Trophoblast cell (in vitro differentiated cells and primary cell): Measurements from ENCODE around the gene LPCAT1.

Experiments
- DNase-seq, 2 donors: peaks; one replicate each; pipeline ENCODE4 v3.0.0-alpha.2; 2016
- H2AFZ ChIP-seq: 2 replicates; pipeline ENCODE4 v1.6.1; 2013; ENCODE audit warnings: low read length, moderate library complexity, mild to moderate bottlenecking; ENCODE audit not compliant: insufficient read depth, poor library complexity
- H2AK5ac ChIP-seq: 2 replicates; pipeline ENCODE4 v1.6.1; 2013; ENCODE audit warnings: mild to moderate bottlenecking, low read length
- H2BK120ac ChIP-seq: 2 replicates; pipeline ENCODE4 v1.6.1; 2013; ENCODE audit warnings: low read length, mild to moderate bottlenecking, moderate library complexity; ENCODE audit not compliant: insufficient read depth, poor library complexity
- H2BK12ac ChIP-seq: 2 replicates; pipeline ENCODE4 v1.6.1; 2013; ENCODE audit warnings: mild to moderate bottlenecking, low read length, moderate library complexity
- H2BK5ac ChIP-seq: 2 replicates; pipeline ENCODE4 v1.6.1; 2013; ENCODE audit warnings: low read length, low read depth, moderate library complexity, mild to moderate bottlenecking; ENCODE audit not compliant: poor library complexity
- H3K14ac ChIP-seq: 2 replicates; pipeline ENCODE4 v1.6.1; 2013; ENCODE audit warnings: mild to moderate bottlenecking, low read length
- H3K18ac ChIP-seq: 2 replicates; pipeline ENCODE4 v1.6.1; 2013; ENCODE audit warnings: mild to moderate bottlenecking, low read length
- H3K23ac ChIP-seq: 2 replicates; pipeline ENCODE4 v1.6.1; 2013; ENCODE audit warnings: low read length
- H3K27ac ChIP-seq: 2 replicates; pipeline ENCODE4 v1.5.1; 2013; ENCODE audit warnings: low read depth, mild to moderate bottlenecking, inconsistent platforms, low read length, moderate library complexity
- H3K27me3 ChIP-seq: 2 replicates; pipeline ENCODE4 v1.6.1; 2013; ENCODE audit warnings: inconsistent platforms, mild to moderate bottlenecking, low read length, moderate library complexity; ENCODE audit not compliant: insufficient read depth
- H3K36me3 ChIP-seq, 2 experiments: 1 replicate in 1 of 2; 2 replicates in 1 of 2; pipeline ENCODE4 v1.6.1; 2013; ENCODE audit warnings: low read length in 2 of 2, mild to moderate bottlenecking in 2 of 2, moderate library complexity in 1 of 2; ENCODE audit not compliant: insufficient read depth in 2 of 2, control insufficient read depth in 1 of 2
- H3K4ac ChIP-seq: 2 replicates; pipeline ENCODE4 v1.6.1; 2013; ENCODE audit warnings: low read depth, mild to moderate bottlenecking, low read length, moderate library complexity
- H3K4me1 ChIP-seq, 2 experiments: 1 replicate in 1 of 2; 2 replicates in 1 of 2; pipeline ENCODE4 v1.6.1; 2013; ENCODE audit warnings: low read length in 2 of 2, mild to moderate bottlenecking in 2 of 2, moderate library complexity in 1 of 2; ENCODE audit not compliant: insufficient read depth in 2 of 2, control insufficient read depth in 1 of 2
- H3K4me2 ChIP-seq: 2 replicates; pipeline ENCODE4 v1.6.1; 2013; ENCODE audit warnings: inconsistent platforms, mild to moderate bottlenecking, low read length, moderate library complexity
- H3K4me3 ChIP-seq: 2 replicates; pipeline ENCODE4 v1.5.1; 2013; ENCODE audit warnings: mild to moderate bottlenecking, low read depth, low read length, inconsistent platforms
- H3K79me1 ChIP-seq: one replicate; pipeline ENCODE4 v1.6.1; 2013; ENCODE audit warnings: low read length
- H3K79me2 ChIP-seq: 2 replicates; pipeline ENCODE4 v1.6.1; 2013; ENCODE audit warnings: low read length, mild to moderate bottlenecking; ENCODE audit not compliant: control insufficient read depth, insufficient read depth, poor library complexity
- H3K9ac ChIP-seq: 2 replicates; pipeline ENCODE4 v1.6.1; 2013; ENCODE audit warnings: mild to moderate bottlenecking, low read length
- H3K9me3 ChIP-seq: 2 replicates; pipeline ENCODE4 v1.6.1; 2013; ENCODE audit warnings: low read depth, mild to moderate bottlenecking, control low read depth, inconsistent platforms, low read length; ENCODE audit not compliant: insufficient read depth
- H4K12ac ChIP-seq: 2 replicates; pipeline ENCODE4 v1.6.1; 2013; ENCODE audit warnings: low read depth, mild to moderate bottlenecking, low read length, moderate library complexity
- H4K8ac ChIP-seq: 2 replicates; pipeline ENCODE4 v1.6.1; 2013; ENCODE audit warnings: low read depth, mild to moderate bottlenecking, low read length, moderate library complexity
- H4K91ac ChIP-seq: one replicate; pipeline ENCODE4 v1.6.1; 2013; ENCODE audit warnings: low read depth, mild to moderate bottlenecking, low read length, moderate library complexity
- WGBS: extraction: QIAGEN DNeasy Blood & Tissue Kit; methylation state at CpG from one replicate; pipeline ENCODE4 v1.1.7; 2013; ENCODE audit warnings: missing lambda C conversion rate; ENCODE audit not compliant: insufficient read length, insufficient coverage; ENCODE audit errors: extremely low coverage; 5-methylcytosine and 5-hydroxymethylcytosine counted together

Gene LPCAT1

GRCh38 chr5:1415059-1415425, 108.7 kb downstream of the LPCAT1 start:
- no peak overlapping the region for H3K9ac ChIP-seq
- no CpG with 5 or more reads among the region's 13 CpGs for WGBS
- H3K23ac ChIP-seq, result no peak overlapping the region
- no peak overlapping the region for H2BK12ac ChIP-seq
- H3K4ac ChIP-seq, result no peak overlapping the region
- H4K8ac ChIP-seq, result no peak overlapping the region
- H3K36me3 ChIP-seq, result peaks cover 0 to 2% of the 10 kb centered on the region in 2 experiments
- no peak overlapping the region for H2BK5ac ChIP-seq
- peaks cover 24% of the 10 kb centered on the region for H3K9me3 ChIP-seq
- H3K14ac ChIP-seq, result no peak overlapping the region
- no peaks in the 10 kb centered on the region for H3K79me1 ChIP-seq
- no peak overlapping the region for H3K4me3 ChIP-seq
- DNase-seq, result no peak
- H2AFZ ChIP-seq, result no peak overlapping the region
- no peak overlapping the region for H2AK5ac ChIP-seq
- H3K27ac ChIP-seq, result no peak overlapping the region
- no peaks in the 10 kb centered on the region for H3K79me2 ChIP-seq
- H3K4me2 ChIP-seq, result no peak overlapping the region
- H3K27me3 ChIP-seq, result no peaks in the 10 kb centered on the region
- no peak overlapping the region for H4K91ac ChIP-seq
- H3K4me1 ChIP-seq, result no peaks in the 10 kb centered on the region
- no peak overlapping the region for H3K18ac ChIP-seq
- H4K12ac ChIP-seq, result no peak overlapping the region
- no peak overlapping the region for H2BK120ac ChIP-seq

- H4K8ac ChIP-seq, result no peak overlapping the region
- no CpG with 5 or more reads among the region's 27 CpGs for WGBS
Observed at GRCh38 chr5:1414311-1415058, 109.3 kb downstream of the LPCAT1 start.

GRCh38 chr5:1413611-1414241, 110.0 kb downstream of the LPCAT1 start:
- H3K9ac ChIP-seq, result no peak overlapping the region
- no peak for DNase-seq
- H2BK12ac ChIP-seq, result no peak overlapping the region
- no peak overlapping the region for H2BK5ac ChIP-seq
- no CpG with 5 or more reads among the region's 23 CpGs for WGBS
- H4K91ac ChIP-seq, result no peak overlapping the region
- peaks cover 0 to 2% of the 10 kb centered on the region in 2 experiments for H3K36me3 ChIP-seq
- no peak overlapping the region for H3K18ac ChIP-seq
- H3K9me3 ChIP-seq, result peaks cover 18% of the 10 kb centered on the region
- H2AK5ac ChIP-seq, result no peak overlapping the region
- no peak overlapping the region for H4K8ac ChIP-seq
- no peak overlapping the region for H3K4ac ChIP-seq
- H3K79me2 ChIP-seq, result no peaks in the 10 kb centered on the region
- no peak overlapping the region for H3K27ac ChIP-seq
- H3K4me3 ChIP-seq, result no peak overlapping the region
- no peak overlapping the region for H3K4me2 ChIP-seq
- H3K23ac ChIP-seq, result no peak overlapping the region
- H3K4me1 ChIP-seq, result no peaks in the 10 kb centered on the region
- no peak overlapping the region for H2AFZ ChIP-seq
- H3K14ac ChIP-seq, result no peak overlapping the region
- H3K27me3 ChIP-seq, result no peaks in the 10 kb centered on the region
- H3K79me1 ChIP-seq, result no peaks in the 10 kb centered on the region
- H4K12ac ChIP-seq, result no peak overlapping the region
- no peak overlapping the region for H2BK120ac ChIP-seq

More at GRCh38 chr5:1414311-1415058, 109.3 kb downstream of the LPCAT1 start:
- Histone ChIP-seq H3K23ac (no peak overlapping the region), H3K9me3 (peaks cover 19% of the 10 kb centered on the region), H3K14ac (no peak overlapping the region), H3K4me1 (no peaks in the 10 kb centered on the region), H3K27me3 (no peaks in the 10 kb centered on the region), H3K79me1 (no peaks in the 10 kb centered on the region), H3K18ac (no peak overlapping the region), H4K91ac (no peak overlapping the region), H3K36me3 (peaks cover 0 to 2% of the 10 kb centered on the region in 2 experiments), H3K27ac (no peak overlapping the region), H3K79me2 (no peaks in the 10 kb centered on the region), H3K4ac (no peak overlapping the region), H2AK5ac (no peak overlapping the region), H3K4me3 (no peak overlapping the region), H4K12ac (no peak overlapping the region), H2BK120ac (no peak overlapping the region), H2AFZ (no peak overlapping the region), H2BK12ac (no peak overlapping the region), H3K9ac (no peak overlapping the region), H3K4me2 (no peak overlapping the region), H2BK5ac (no peak overlapping the region)
- no peak for DNase-seq

- no peak overlapping the region for H3K4me3 ChIP-seq
- no peaks in the 10 kb centered on the region for H3K4me1 ChIP-seq
- no peak overlapping the region for H4K12ac ChIP-seq
- no peaks in the 10 kb centered on the region for H3K79me2 ChIP-seq
- DNase-seq, result no peak
- no peak overlapping the region for H3K14ac ChIP-seq
- H3K9me3 ChIP-seq, result peaks cover 16% of the 10 kb centered on the region
- H3K18ac ChIP-seq, result no peak overlapping the region
- no peaks in the 10 kb centered on the region for H3K79me1 ChIP-seq
- no CpG with 5 or more reads among the region's 13 CpGs for WGBS
- no peak overlapping the region for H2AK5ac ChIP-seq
- H3K4ac ChIP-seq, result no peak overlapping the region
- no peak overlapping the region for H2AFZ ChIP-seq
- no peaks in the 10 kb centered on the region for H3K27me3 ChIP-seq
- H3K23ac ChIP-seq, result no peak overlapping the region
- H3K36me3 ChIP-seq, result peaks cover 0 to 2% of the 10 kb centered on the region in 2 experiments
- H4K91ac ChIP-seq, result no peak overlapping the region
- no peak overlapping the region for H2BK120ac ChIP-seq
- H2BK5ac ChIP-seq, result no peak overlapping the region
- no peak overlapping the region for H2BK12ac ChIP-seq
- no peak overlapping the region for H3K9ac ChIP-seq
- no peak overlapping the region for H4K8ac ChIP-seq
- no peak overlapping the region for H3K27ac ChIP-seq
- H3K4me2 ChIP-seq, result no peak overlapping the region
Observed at GRCh38 chr5:1413211-1413610, 110.5 kb downstream of the LPCAT1 start.
